MCF 10A (cell line): Measurements from ENCODE around the gene CTCF. TPM values are rescaled to one million over a fixed set of nuclear protein-coding genes. Genes with fewer than 3 reads are reported as not detected.

Source experiments
- BruUV-seq: library from RNA; stranded (reverse); fragments of 400-500 nt; replicated peaks from 2 replicates; lab custom pipeline; 2021; lab: Mats Ljungman, UMichigan
- CTCF ChIA-PET: fragments of 300-600 bp; sonication (Branson Sonifier 250); formaldehyde crosslinking; extraction: SDS; loops from one replicate; lab custom pipeline; 2021; ENCODE audit warnings: antibody characterized with exemption, inconsistent platforms; lab: Yijun Ruan, JAX
- POLR2A ChIA-PET: fragments of 300-600, 350-650 bp; sonication (Branson Sonifier 250); formaldehyde crosslinking; extraction: SDS; loops from one replicate; lab custom pipeline; 2020; ENCODE audit warnings: antibody characterized with exemption, inconsistent platforms; lab: Yijun Ruan, JAX
- DNase-seq: peaks from one replicate; pipeline ENCODE4 v3.0.0-alpha.2; 2018; ENCODE audit not compliant: unreplicated experiment
- H3K27ac Mint-ChIP-seq: one replicate; pipeline ENCODE4 v1.8.0; 2022; ENCODE audit warnings: mild to moderate bottlenecking, low read depth, mixed read lengths; ENCODE audit not compliant: unreplicated experiment
- H3K27me3 Mint-ChIP-seq: one replicate; pipeline ENCODE4 v1.8.0; 2022; ENCODE audit warnings: mixed read lengths; ENCODE audit not compliant: insufficient read depth, unreplicated experiment
- H3K36me3 Mint-ChIP-seq: one replicate; pipeline ENCODE4 v1.8.0; 2022; ENCODE audit warnings: mild to moderate bottlenecking, moderate library complexity, mixed read lengths; ENCODE audit not compliant: insufficient read depth, unreplicated experiment
- H3K4me1 Mint-ChIP-seq: one replicate; pipeline ENCODE4 v1.8.0; 2022; ENCODE audit warnings: mixed read lengths; ENCODE audit not compliant: insufficient read depth, unreplicated experiment
- H3K4me3 Mint-ChIP-seq: one replicate; pipeline ENCODE4 v1.8.0; 2022; ENCODE audit warnings: mild to moderate bottlenecking, moderate library complexity, mixed read lengths; ENCODE audit not compliant: unreplicated experiment
- H3K9me3 Mint-ChIP-seq: one replicate; pipeline ENCODE4 v1.8.0; 2022; ENCODE audit warnings: mixed read lengths; ENCODE audit not compliant: unreplicated experiment
- CTCF ChIP-seq: fragments of 200-600 bp; IDR thresholded peaks from one replicate; pipeline ENCODE4 v1.8.0; 2022; ENCODE audit warnings: antibody characterized with exemption, mild to moderate bottlenecking; ENCODE audit not compliant: unreplicated experiment
- intact Hi-C: fragments of 100-400 bp; cut with micrococcal nuclease; formaldehyde crosslinking; loops from 2 replicates; pipeline ENCODE4 v1.14.1; 2022
- total RNA-seq: library from RNA; stranded (reverse); gene quantifications from 2 replicates; pipeline ENCODE4 v1.2.3, GENCODE V29; 2022

The CTCF gene
- total RNA-seq, 1 experiment from 2014 or later: 40.6 TPM

GRCh38 chr16:67658849-67659674 lies 96.7 kb downstream of the CTCF start:
- intact Hi-C loops: no loop called here
- H3K4me3 Mint-ChIP-seq: peak overlapping the region; percentile 86
- DNase-seq: no peak
- H3K27me3 Mint-ChIP-seq: no peaks in the 10 kb centered on the region
- H3K9me3 Mint-ChIP-seq: no peaks in the 10 kb centered on the region
- no peak for TF ChIP-seq CTCF
- POLR2A ChIA-PET: interaction anchor here (0.6 to 2.2 kb wide), 7 partner anchors 33 to 577 kb away, joined by 3 to 23 read pairs (median 5); partner anchors contain the start of genes CTCF and ESRP2
- H3K4me1 Mint-ChIP-seq: peaks cover 6% of the 10 kb centered on the region
- peak overlapping the region; percentile 97 for H3K27ac Mint-ChIP-seq
- peaks cover 6% of the 10 kb centered on the region for H3K36me3 Mint-ChIP-seq
- CTCF ChIA-PET: interaction anchor here (1.0 to 1.8 kb wide), 3 partner anchors 8 to 138 kb away, joined by 3 to 9 read pairs (median 8); no protein-coding TSS in a partner anchor
- no TSS peak for BruUV-seq

GRCh38 chr16:67659675-67660563 lies 97.6 kb downstream of the CTCF start, which contains the start of gene ACD:
TSS of gene ACD (minus strand) at chr16:67660260. CDS start at chr16:67660220, 40 bp downstream.
- intact Hi-C loops: loop anchor here (2.0 kb wide), 1 partner anchor 139 kb away; no protein-coding TSS in a partner anchor
- Mint-ChIP-seq H3K27me3 (no peaks in the 10 kb centered on the region), H3K9me3 (no peaks in the 10 kb centered on the region), H3K36me3 (peaks cover 3% of the 10 kb centered on the region), H3K4me3 (peak within 1 kb of the TSS; percentile 86), H3K27ac (peak within 1 kb of the TSS; percentile 97), H3K4me1 (peaks cover 6% of the 10 kb centered on the region)
- TF ChIP-seq CTCF: no peak
- BruUV-seq: TSS peak; percentile 44
- ChIA-PET CTCF (interaction anchor here (0.5 to 2.4 kb wide), 9 partner anchors 13 to 282 kb away, joined by 3 to 12 read pairs (median 4); partner anchors contain the start of gene CTCF), POLR2A (interaction anchor here (0.5 to 2.2 kb wide), 24 partner anchors 10 to 716 kb away, joined by 3 to 23 read pairs (median 4); partner anchors contain the start of genes ATP6V0D1, CENPT, CTCF and ESRP2)
- peak; percentile 94 for DNase-seq

GRCh38 chr16:67660564-67661028 lies 98.3 kb downstream of the CTCF start, which contains the start of gene PARD6A:
TSS of gene PARD6A (plus strand) at chr16:67660960. CDS start at chr16:67661039, 79 bp downstream.
- peak within 1 kb of the TSS; percentile 97 for H3K27ac Mint-ChIP-seq
- TF ChIP-seq CTCF: no peak
- no peaks in the 10 kb centered on the region for H3K9me3 Mint-ChIP-seq
- POLR2A ChIA-PET: interaction anchor here (0.8 to 2.2 kb wide), 17 partner anchors 10 to 275 kb away, joined by 3 to 23 read pairs (median 4); partner anchors contain the start of genes CENPT, CTCF, GFOD2 and NUTF2
- H3K36me3 Mint-ChIP-seq: no peaks in the 10 kb centered on the region
- peak; percentile 94 for DNase-seq
- H3K4me1 Mint-ChIP-seq: peaks cover 6% of the 10 kb centered on the region
- BruUV-seq: no TSS peak
- intact Hi-C loops: loop anchor here (2.0 kb wide), 1 partner anchor 140 kb away; no protein-coding TSS in a partner anchor
- H3K27me3 Mint-ChIP-seq: no peaks in the 10 kb centered on the region
- CTCF ChIA-PET: interaction anchor here (0.6 to 2.4 kb wide), 5 partner anchors 12 to 158 kb away, joined by 3 to 12 read pairs (median 5); partner anchors contain the start of gene CTCF
- peak within 1 kb of the TSS; percentile 86 for H3K4me3 Mint-ChIP-seq
